A172 (cell line): ENCODE data around the gene ERCC6. TPM values are rescaled to one million over a fixed set of nuclear protein-coding genes. Genes with fewer than 3 reads are reported as not detected.

Experiments
- total RNA-seq: library from RNA; depleted of rRNA; stranded (reverse); fragments of >200 nt; shearing (Covaris generic); gene quantifications from 2 replicates; pipeline ENCODE4 v1.2.3, GENCODE V29; 2014; rRNA removed

ERCC6 gene
- total RNA-seq, 1 experiment from 2014 or later = 5.2 TPM

Other genes starting within 250 kb of the ERCC6 start
- not detected in 2 replicates for gene C10orf71, start 240.0 kb downstream of the ERCC6 start, total RNA-seq
- gene DRGX, start 143.0 kb downstream of the ERCC6 start, total RNA-seq = not detected in 2 replicates
- gene SLC18A3, start 71.2 kb upstream of the ERCC6 start, total RNA-seq = not detected in 2 replicates
- not detected in 2 replicates for gene CHAT, start 74.9 kb upstream of the ERCC6 start, total RNA-seq
- not detected in 2 replicates for gene C10orf53, start 140.5 kb upstream of the ERCC6 start, total RNA-seq
- gene OGDHL, start 223.2 kb upstream of the ERCC6 start, total RNA-seq = 3.5 and 3.6 TPM in 2 replicates